GM23248 (cell line): Measurements from ENCODE around the gene NCK2.

Experiments used
- EZH2 ChIP-seq: fragments of 200-600 bp; sonication (generic); IDR thresholded peaks from 2 replicates; pipeline ENCODE4 v1.6.1; 2018; ENCODE audit warnings: antibody characterized with exemption, mild to moderate bottlenecking; ENCODE audit not compliant: insufficient read depth, poor library complexity, severe bottlenecking
- EZH2phosphoT487 ChIP-seq: fragments of 200-600 bp; sonication (generic); IDR thresholded peaks from 2 replicates; pipeline ENCODE4 v1.6.1; 2018; ENCODE audit warnings: antibody characterized with exemption, moderate library complexity, mild to moderate bottlenecking, low read depth; ENCODE audit not compliant: insufficient read depth

- TF ChIP-seq EZH2 = no peak
- TF ChIP-seq EZH2phosphoT487 = no peak
These were observed 192.2 kb downstream of the NCK2 start for GRCh38 chr2:105936954-105937353.
